NCI-H82 (cell line): ENCODE data around the gene MRC2.
A peak's percentile ranks its signal among the peaks of the same experiment; 100 is the strongest.
"Not testable (repeated sequence)": the region's sequence is repeated elsewhere in the genome, so short reads cannot be mapped to it uniquely, and the experiment has no call there.

Source experiments
- DNase-seq: peaks from one replicate; lab custom pipeline; 2025; lab: John Stamatoyannopoulos, UW

Gene MRC2

GRCh38 chr17:62679866-62680377 is 52.5 kb downstream of the MRC2 start:
- DNase-seq, result no peak

- DNase-seq, result no peak
Measured at GRCh38 chr17:62680541-62681052, 53.1 kb downstream of the MRC2 start.

GRCh38 chr17:62681061-62681938 is 53.8 kb downstream of the MRC2 start:
- no peak for DNase-seq

GRCh38 chr17:62681939-62682381 is 54.5 kb downstream of the MRC2 start:
- DNase-seq, result no peak

GRCh38 chr17:62684179-62684578 is 56.7 kb downstream of the MRC2 start:
- DNase-seq, result no peak

- no peak for DNase-seq
Measured at GRCh38 chr17:62687997-62688396, 60.5 kb downstream of the MRC2 start.

- DNase-seq, result no peak
Measured at GRCh38 chr17:62688398-62689160, 61.1 kb downstream of the MRC2 start.

GRCh38 chr17:62689441-62690167 is 62.1 kb downstream of the MRC2 start:
- DNase-seq, result no peak

GRCh38 chr17:62690168-62690897 is 62.9 kb downstream of the MRC2 start:
- no peak for DNase-seq

GRCh38 chr17:62691589-62691915 is 64.1 kb downstream of the MRC2 start:
- DNase-seq, result not testable (repeated sequence)

GRCh38 chr17:62692159-62692651 is 64.7 kb downstream of the MRC2 start:
- DNase-seq, result no peak

GRCh38 chr17:62692721-62693431 is 65.4 kb downstream of the MRC2 start:
- peak; percentile 80 for DNase-seq

GRCh38 chr17:62693616-62694409 is 66.3 kb downstream of the MRC2 start:
- peak; percentile 87 for DNase-seq

- DNase-seq, result not testable (repeated sequence)
Measured at GRCh38 chr17:62695093-62695738, 67.7 kb downstream of the MRC2 start.

- DNase-seq, result no peak
Measured at GRCh38 chr17:62696256-62696655, 68.8 kb downstream of the MRC2 start.

GRCh38 chr17:62696726-62697490 is 69.4 kb downstream of the MRC2 start:
- no peak for DNase-seq

- DNase-seq, result peak; percentile 71
Measured at GRCh38 chr17:62698459-62698858, 71.0 kb downstream of the MRC2 start.

- DNase-seq, result no peak
Measured at GRCh38 chr17:62700964-62701705, 73.7 kb downstream of the MRC2 start.
